HFFc6 (cell line): ENCODE data around the gene TIRAP. TPM values are rescaled to one million over a fixed set of nuclear protein-coding genes. Genes with fewer than 3 reads are reported as not detected.

Experiments
- DNase-seq: peaks from one replicate; pipeline ENCODE4 v3.0.0-alpha.2; 2018
- H3K27ac Mint-ChIP-seq: 2 replicates; pipeline ENCODE4 v1.8.0; 2020; ENCODE audit warnings: mild to moderate bottlenecking, mixed read lengths
- H3K27me3 Mint-ChIP-seq: 2 replicates; pipeline ENCODE4 v1.8.0; 2021; ENCODE audit warnings: mild to moderate bottlenecking, moderate library complexity, mixed read lengths; ENCODE audit not compliant: insufficient read depth
- H3K36me3 Mint-ChIP-seq: 2 replicates; pipeline ENCODE4 v1.8.0; 2021; ENCODE audit warnings: low read depth, mixed read lengths
- H3K4me1 Mint-ChIP-seq: 2 replicates; pipeline ENCODE4 v1.8.0; 2020; ENCODE audit warnings: low read depth, mixed read lengths
- H3K4me3 Mint-ChIP-seq: 2 replicates; pipeline ENCODE4 v1.8.0; 2020; ENCODE audit warnings: mild to moderate bottlenecking, moderate library complexity, mixed read lengths
- H3K9me3 Mint-ChIP-seq: 2 replicates; pipeline ENCODE4 v1.8.0; 2020; ENCODE audit warnings: mild to moderate bottlenecking, mixed read lengths
- CTCF ChIP-seq: fragments of 200-600 bp; sonication (generic); IDR thresholded peaks from 2 replicates; pipeline ENCODE4 v1.5.0; 2021; ENCODE audit warnings: antibody characterized with exemption, mild to moderate bottlenecking
- total RNA-seq, 6 experiments: library from RNA; stranded (reverse); fragmentation: NEBNext Ultra II Directional; extraction: Animal tissue kit (Norgen Biotek cat#: 25700); gene quantifications; 2 replicates in 1 of 6; 3 replicates in 5 of 6; pipeline ENCODE4 v1.2.3, GENCODE V29; 2021

The TIRAP gene
- total RNA-seq, 6 experiments from 2014 or later = 7.6 to 9.7 (median 8.2) TPM

GRCh38 chr11:126310200-126310991, 27.5 kb downstream of the TIRAP start:
- TF ChIP-seq CTCF = peak; percentile 96
- Mint-ChIP-seq H3K4me1 (peaks cover 51% of the 10 kb centered on the region), H3K27me3 (peaks cover 2% of the 10 kb centered on the region; the same call in 1 of the 2 replicates), H3K27ac (no peak overlapping the region), H3K4me3 (no peak overlapping the region), H3K9me3 (no peaks in the 10 kb centered on the region), H3K36me3 (peaks cover 15% of the 10 kb centered on the region; the same call in 1 of the 2 replicates)
- peak; percentile 71 for DNase-seq

GRCh38 chr11:126310992-126311310, 28.1 kb downstream of the TIRAP start:
- no peak for TF ChIP-seq CTCF
- Mint-ChIP-seq H3K27me3 (peaks cover 2% of the 10 kb centered on the region; the same call in 1 of the 2 replicates), H3K4me1 (peaks cover 48% of the 10 kb centered on the region), H3K27ac (no peak overlapping the region; the same call in 1 of the 2 replicates), H3K36me3 (peaks cover 12% of the 10 kb centered on the region; the same call in 1 of the 2 replicates), H3K4me3 (no peak overlapping the region), H3K9me3 (no peaks in the 10 kb centered on the region)
- DNase-seq = no peak

GRCh38 chr11:126311401-126312291, 28.8 kb downstream of the TIRAP start:
- DNase-seq = no peak
- Mint-ChIP-seq H3K27ac (no peak overlapping the region; the same call in 1 of the 2 replicates), H3K9me3 (no peaks in the 10 kb centered on the region), H3K4me3 (no peak overlapping the region), H3K4me1 (peaks cover 53% of the 10 kb centered on the region), H3K27me3 (peaks cover 2% of the 10 kb centered on the region; the same call in 1 of the 2 replicates), H3K36me3 (peaks cover 18% of the 10 kb centered on the region; the same call in 1 of the 2 replicates)
- no peak; the same call in 1 of the 2 replicates for TF ChIP-seq CTCF

GRCh38 chr11:126312961-126313360, 30.1 kb downstream of the TIRAP start:
- Mint-ChIP-seq H3K4me1 (peaks cover 59% of the 10 kb centered on the region), H3K27me3 (peaks cover 2% of the 10 kb centered on the region), H3K4me3 (no peak overlapping the region), H3K9me3 (no peaks in the 10 kb centered on the region), H3K36me3 (peaks cover 22% of the 10 kb centered on the region), H3K27ac (peak overlapping the region; percentile 29; the same call in 1 of the 2 replicates)
- no peak for DNase-seq
- TF ChIP-seq CTCF = no peak

- H3K9me3 Mint-ChIP-seq = no peaks in the 10 kb centered on the region
- peaks cover 62% of the 10 kb centered on the region for H3K4me1 Mint-ChIP-seq
- no peak overlapping the region for H3K4me3 Mint-ChIP-seq
- peaks cover 22% of the 10 kb centered on the region for H3K36me3 Mint-ChIP-seq
- H3K27ac Mint-ChIP-seq = peak overlapping the region; percentile 7; the same call in 1 of the 2 replicates
- no peak for DNase-seq
- TF ChIP-seq CTCF = no peak
- H3K27me3 Mint-ChIP-seq = peaks cover 2% of the 10 kb centered on the region
Measured at GRCh38 chr11:126313826-126314225, 30.9 kb downstream of the TIRAP start.
